ENCODE measurements around the gene PIBF1.
"Not testable (repeated sequence)": the region's sequence is repeated elsewhere in the genome, so short reads cannot be mapped to it uniquely, and the experiment has no call there.

Gene PIBF1

DNA sequence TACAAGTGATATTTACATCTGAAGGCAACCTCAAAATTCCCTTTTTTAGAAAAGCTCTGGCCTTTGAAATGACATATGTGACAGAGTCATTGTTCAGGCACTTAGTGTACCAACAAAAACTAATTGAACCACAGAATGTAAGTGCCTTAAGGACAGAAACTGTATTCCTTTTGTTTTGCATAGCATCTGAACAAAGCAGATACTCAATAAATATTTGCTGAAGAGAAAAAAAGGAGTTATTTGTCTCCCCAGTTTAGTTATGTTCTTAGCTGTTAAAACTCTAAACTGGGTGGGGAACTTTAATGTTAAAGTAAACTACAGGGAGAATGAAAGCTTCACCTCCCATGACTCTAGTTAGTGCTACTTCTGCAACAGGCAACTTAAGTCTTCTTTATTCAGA, 220.0 kb downstream of the PIBF1 start:
- in situ Hi-C loops (cut with MboI; ENCODE audit: low sequenced_read_pairs) = no loop called here

DNA sequence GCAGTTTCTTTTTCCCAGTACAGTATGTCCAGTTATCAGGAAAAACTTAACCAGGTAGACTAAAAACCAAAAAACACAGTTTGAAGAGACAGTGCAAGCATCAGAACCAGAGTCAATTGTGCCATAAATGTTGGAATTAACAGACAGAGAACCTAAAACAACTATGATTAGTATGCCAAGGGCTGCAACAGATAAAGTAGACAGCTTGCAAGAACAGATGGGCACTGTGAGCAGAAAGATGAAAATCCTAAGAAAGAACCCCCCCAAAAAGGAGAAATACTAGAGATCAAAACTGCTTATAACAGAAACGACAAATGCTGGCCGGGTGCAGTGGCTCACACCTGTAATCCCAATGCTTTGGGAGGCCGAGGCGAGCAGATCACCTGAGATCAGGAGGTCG, 229.8 kb downstream of the PIBF1 start:
- in situ Hi-C loops (cut with MboI; ENCODE audit: low sequenced_read_pairs) = no loop called here

GRCh38 chr13:73015805-73016204, 233.9 kb downstream of the PIBF1 start:
- in situ Hi-C loops (cut with MboI; ENCODE audit: low sequenced_read_pairs) = no loop called here

DNA sequence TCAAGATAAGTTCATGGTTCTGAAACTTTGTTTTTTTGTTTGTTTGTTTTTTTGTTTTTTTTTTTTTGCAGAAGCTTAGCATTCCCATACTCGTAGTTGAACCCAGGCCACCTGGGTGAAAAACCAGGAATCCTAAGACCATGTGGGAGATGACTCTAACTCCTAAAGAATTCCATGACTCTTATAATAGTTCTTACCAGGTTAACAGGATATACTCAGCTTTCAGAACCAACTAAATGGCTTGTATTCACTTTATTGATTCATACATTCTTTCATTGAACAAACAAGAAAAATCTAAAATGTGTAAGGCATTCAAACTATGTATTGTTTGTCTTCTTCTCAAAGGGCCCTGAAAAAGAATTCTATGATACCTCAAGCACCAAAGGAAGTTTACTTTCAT, 236.4 kb downstream of the PIBF1 start:
- in situ Hi-C loops (cut with MboI; ENCODE audit: low sequenced_read_pairs) = no loop called here

GRCh38 chr13:73025217-73026012, 243.5 kb downstream of the PIBF1 start:
- in situ Hi-C loops (cut with MboI; ENCODE audit: low sequenced_read_pairs) = no loop called here

DNA sequence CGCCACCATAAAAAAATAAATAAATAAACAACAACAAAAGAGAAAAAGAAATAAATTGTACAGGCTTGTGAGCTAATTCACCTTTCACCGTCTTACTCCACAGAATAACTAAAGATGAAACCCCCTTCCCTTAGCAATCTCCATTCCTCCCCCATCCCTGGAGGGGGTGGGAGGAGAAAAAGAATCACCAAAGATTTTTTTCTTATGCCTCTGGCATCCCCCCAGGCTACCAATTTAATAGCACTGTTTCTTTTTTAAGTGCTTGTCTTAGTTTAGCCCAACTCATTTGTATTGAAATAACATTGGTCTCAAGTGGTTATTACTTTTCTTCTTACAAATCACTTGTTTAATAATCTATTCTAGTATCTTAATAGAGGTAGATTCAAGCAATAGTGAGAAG, 253.0 kb downstream of the PIBF1 start:
- in situ Hi-C loops (cut with MboI; ENCODE audit: low sequenced_read_pairs) = no loop called here

DNA sequence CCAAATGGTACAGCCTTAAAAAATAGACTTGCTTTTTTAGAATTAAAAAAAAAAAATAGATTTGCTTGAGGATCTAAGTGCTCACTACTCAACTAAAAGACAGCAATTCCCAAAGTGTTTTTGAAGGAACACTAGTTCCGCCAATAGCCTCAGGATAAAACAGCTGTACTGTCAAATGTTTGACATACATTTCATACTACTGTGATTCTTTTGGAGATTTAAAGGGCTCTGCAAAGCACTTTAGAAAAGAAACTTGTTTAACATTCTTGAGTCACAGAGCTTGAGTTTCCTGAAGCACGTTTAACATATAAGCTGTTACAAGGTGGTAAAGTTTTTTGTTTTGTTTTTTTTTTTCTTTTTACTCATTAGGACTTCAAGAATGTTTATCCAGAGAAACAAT, 253.7 kb downstream of the PIBF1 start:
- in situ Hi-C loops (cut with MboI; ENCODE audit: low sequenced_read_pairs) = no loop called here

GRCh38 chr13:73036566-73036965, 254.6 kb downstream of the PIBF1 start:
- in situ Hi-C loops (cut with MboI; ENCODE audit: low sequenced_read_pairs) = no loop called here

DNA sequence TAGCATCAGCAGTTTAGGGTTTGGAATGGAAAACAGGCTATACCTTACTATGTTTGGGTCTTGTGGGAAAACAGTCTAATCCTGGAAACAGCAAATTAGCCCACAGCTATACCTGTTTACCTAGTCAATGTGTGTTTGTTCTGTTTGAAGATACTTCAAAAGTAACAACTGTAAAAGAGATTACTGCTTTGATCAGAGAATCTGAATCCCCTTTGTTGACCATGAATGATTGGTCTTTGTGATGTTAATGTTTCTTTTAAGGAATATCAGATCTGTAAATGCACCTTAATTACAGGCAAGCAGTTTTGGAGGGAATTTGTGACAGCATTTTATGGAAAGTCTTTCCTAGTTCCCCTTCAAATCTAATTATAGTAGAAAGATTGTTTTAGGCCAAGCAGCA, 256.1 kb downstream of the PIBF1 start:
- in situ Hi-C loops (cut with MboI; ENCODE audit: low sequenced_read_pairs) = no loop called here

- in situ Hi-C loops (cut with MboI; ENCODE audit: low sequenced_read_pairs) = no loop called here
Measured at GRCh38 chr13:73039201-73040108, 257.5 kb downstream of the PIBF1 start.

DNA sequence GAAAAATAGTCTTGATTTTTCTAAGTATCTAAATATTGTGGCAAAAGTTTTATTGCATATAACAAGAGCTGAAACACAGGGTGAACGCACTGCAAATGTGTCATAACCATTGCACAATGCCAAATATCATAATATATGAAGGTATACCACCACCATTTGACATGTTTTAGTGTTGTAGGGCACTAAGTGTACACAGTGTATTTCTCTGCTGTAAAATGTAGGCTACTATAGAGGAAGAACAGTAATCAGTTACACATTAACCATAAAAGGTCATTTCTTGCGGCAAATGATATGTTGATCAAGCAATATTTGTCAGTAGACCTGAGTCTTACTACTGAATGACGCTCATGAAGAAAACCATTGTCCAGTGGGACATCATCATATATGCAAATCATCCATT, 258.6 kb downstream of the PIBF1 start:
- in situ Hi-C loops (cut with MboI; ENCODE audit: low sequenced_read_pairs) = no loop called here

- in situ Hi-C loops (cut with MboI; ENCODE audit: low sequenced_read_pairs) = no loop called here
Measured at GRCh38 chr13:73040968-73041596, 259.1 kb downstream of the PIBF1 start.

- in situ Hi-C loops (cut with MboI; ENCODE audit: low sequenced_read_pairs) = no loop called here
Measured at GRCh38 chr13:73045031-73045430, 263.1 kb downstream of the PIBF1 start.

DNA sequence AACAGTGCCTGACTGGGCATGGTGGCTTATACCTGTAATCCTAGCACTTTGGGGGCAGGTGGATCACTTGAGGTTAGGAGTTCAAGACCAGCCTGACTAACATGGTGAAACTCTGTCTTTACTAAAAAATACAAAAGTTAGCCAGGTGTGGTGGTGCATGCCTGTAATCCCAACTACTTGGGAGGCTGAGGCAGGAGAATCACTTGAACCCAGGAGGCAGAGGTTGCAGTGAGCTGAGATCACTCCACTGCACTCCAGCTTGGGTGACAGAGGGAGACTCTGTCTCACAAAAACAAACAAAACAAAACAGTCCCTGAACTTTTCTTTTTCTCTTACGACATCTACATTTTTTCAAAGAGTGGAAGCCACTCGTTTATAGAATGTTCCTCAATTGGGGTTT, 266.7 kb downstream of the PIBF1 start:
- in situ Hi-C loops (cut with MboI; ENCODE audit: low sequenced_read_pairs) = not testable (repeated sequence)

DNA sequence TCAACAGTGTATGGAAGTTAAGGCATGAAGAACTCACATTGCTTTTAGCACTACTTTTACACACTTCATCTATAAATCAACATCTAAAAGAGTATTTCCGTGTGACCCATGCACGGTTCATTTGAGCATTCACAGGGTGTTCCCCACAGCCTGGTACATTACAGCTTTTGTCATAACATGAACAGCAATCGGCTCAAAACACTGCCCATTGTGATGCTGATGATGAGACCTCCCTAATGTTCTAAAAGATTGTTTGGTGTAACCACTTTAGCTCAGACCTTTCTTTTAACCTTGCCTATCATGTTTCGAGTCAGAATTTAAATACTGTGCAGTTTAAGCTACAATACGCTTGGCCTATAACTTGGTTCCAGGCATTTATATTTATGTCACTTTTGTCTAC, 272.8 kb downstream of the PIBF1 start:
- in situ Hi-C loops (cut with MboI; ENCODE audit: low sequenced_read_pairs) = no loop called here

GRCh38 chr13:73055813-73056564, 274.1 kb downstream of the PIBF1 start:
- in situ Hi-C loops (cut with MboI; ENCODE audit: low sequenced_read_pairs) = no loop called here

DNA sequence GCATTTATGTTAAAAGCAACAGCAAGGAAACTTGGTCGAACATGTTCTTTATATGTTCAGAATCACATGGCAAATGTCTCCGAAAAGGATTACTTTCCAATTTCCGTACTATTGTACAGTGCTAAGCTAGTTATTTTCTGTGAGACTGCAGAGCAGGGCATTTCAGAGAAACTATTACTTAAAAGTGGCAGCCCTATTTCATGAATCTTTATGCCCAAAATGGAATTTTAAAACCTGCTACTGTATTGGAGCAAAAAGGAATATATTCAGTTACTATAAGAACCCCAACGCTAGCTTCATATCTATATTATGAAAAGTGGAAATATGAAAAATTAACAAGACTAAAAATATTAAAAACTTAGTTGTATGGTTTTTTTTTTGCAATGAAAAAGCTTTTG, 274.6 kb downstream of the PIBF1 start:
- in situ Hi-C loops (cut with MboI; ENCODE audit: low sequenced_read_pairs) = no loop called here

DNA sequence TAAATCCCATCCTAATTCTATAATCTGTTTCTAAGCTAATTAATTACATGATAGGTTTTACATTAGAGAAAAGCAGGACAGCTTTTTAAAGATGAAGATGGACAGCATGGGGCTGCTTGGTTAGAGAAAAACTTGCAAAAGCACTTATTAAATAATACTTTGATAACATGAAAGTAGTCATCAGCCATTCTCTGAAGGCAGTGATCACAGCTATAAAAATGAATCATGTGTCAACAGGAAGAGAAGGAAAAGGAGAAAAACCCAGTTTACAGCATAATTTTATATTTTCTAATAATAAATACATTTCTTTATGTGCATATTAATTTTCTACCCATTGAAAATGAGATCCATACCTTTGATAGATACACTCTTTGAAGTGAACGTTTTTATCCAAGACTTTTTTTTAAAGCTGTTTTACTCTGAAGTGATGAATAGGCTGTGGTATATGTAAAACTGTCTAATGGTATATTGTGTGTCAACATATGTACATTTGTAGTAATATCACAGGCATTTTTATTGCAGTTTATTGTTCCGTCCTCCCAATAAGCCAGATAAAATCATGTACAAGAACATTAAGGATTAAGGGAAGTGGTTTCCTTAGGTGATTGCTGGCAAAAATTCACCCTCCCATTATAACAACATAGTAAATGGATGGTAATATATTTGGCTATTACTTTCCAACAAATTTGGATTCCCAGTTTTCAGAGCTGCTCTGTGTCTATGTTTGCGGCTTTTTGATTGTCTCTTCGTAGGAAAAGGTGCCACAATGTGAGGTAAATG, 275.5 kb downstream of the PIBF1 start:
- in situ Hi-C loops (cut with MboI; ENCODE audit: low sequenced_read_pairs) = no loop called here

DNA sequence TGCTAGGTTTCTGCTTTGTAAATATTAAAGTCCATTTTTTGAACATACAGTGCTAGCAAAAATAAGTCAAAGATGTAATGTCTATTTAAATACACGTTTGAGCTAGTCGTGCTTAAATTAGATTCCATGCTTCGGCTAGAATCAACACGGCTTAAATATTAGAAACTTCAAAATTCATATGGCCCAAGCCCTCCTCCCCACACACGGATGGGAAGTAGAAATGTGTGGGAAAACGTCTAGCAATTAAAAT, 276.1 kb downstream of the PIBF1 start:
- in situ Hi-C loops (cut with MboI; ENCODE audit: low sequenced_read_pairs) = no loop called here

GRCh38 chr13:73058432-73058735, 276.5 kb downstream of the PIBF1 start:
- in situ Hi-C loops (cut with MboI; ENCODE audit: low sequenced_read_pairs) = no loop called here
